Epithelial cell of esophagus (primary cell): ENCODE measurements around the gene ACAD9.

Source experiments
- DNase-seq: peaks from one replicate; pipeline ENCODE4 v3.0.0; 2010; ENCODE audit warnings: low read depth
- H3K4me3 ChIP-seq: 2 replicates; pipeline ENCODE4 v1.5.1; 2011; ENCODE audit warnings: mild to moderate bottlenecking, low read length, control low read depth
- CTCF ChIP-seq: IDR thresholded peaks from 2 replicates; pipeline ENCODE4 v1.5.1; 2011; ENCODE audit warnings: low read depth, mild to moderate bottlenecking, low read length, control low read depth, inconsistent platforms; ENCODE audit not compliant: insufficient read depth; ENCODE audit errors: missing control alignments

ACAD9 gene

GRCh38 chr3:128850544-128850943 is 28.9 kb upstream of the ACAD9 start:
- no peak overlapping the region for H3K4me3 ChIP-seq
- TF ChIP-seq CTCF: no peak
- DNase-seq: no peak

GRCh38 chr3:128851601-128852000 is 27.8 kb upstream of the ACAD9 start:
- no peak for TF ChIP-seq CTCF
- no peak overlapping the region for H3K4me3 ChIP-seq
- DNase-seq: no peak

- H3K4me3 ChIP-seq: no peak overlapping the region
- no peak for DNase-seq
- no peak for TF ChIP-seq CTCF
Observed at GRCh38 chr3:128853826-128854225, 25.6 kb upstream of the ACAD9 start.

- DNase-seq: no peak
- H3K4me3 ChIP-seq: no peak overlapping the region
- no peak for TF ChIP-seq CTCF
Observed at GRCh38 chr3:128854475-128854874, 24.9 kb upstream of the ACAD9 start.

- no peak for TF ChIP-seq CTCF
- no peak for DNase-seq
Observed at GRCh38 chr3:128855569-128855968, 23.9 kb upstream of the ACAD9 start.

GRCh38 chr3:128858167-128858566 is 21.3 kb upstream of the ACAD9 start:
- TF ChIP-seq CTCF: no peak
- no peak overlapping the region for H3K4me3 ChIP-seq
- no peak for DNase-seq

More at GRCh38 chr3:128855569-128855968, 23.9 kb upstream of the ACAD9 start:
- no peak overlapping the region for H3K4me3 ChIP-seq

- H3K4me3 ChIP-seq: no peak overlapping the region
- no peak for DNase-seq
- no peak for TF ChIP-seq CTCF
Observed at GRCh38 chr3:128859630-128860029, 19.8 kb upstream of the ACAD9 start.
